Liver (tissue), 9 donors: ENCODE data around the gene LRRC49. TPM values are rescaled to one million over a fixed set of nuclear protein-coding genes. Genes with fewer than 3 reads are reported as not detected.
"Not testable (repeated sequence)": the region's sequence is repeated elsewhere in the genome, so short reads cannot be mapped to it uniquely, and the experiment has no call there.

ENCODE experiments used
- DNase-seq: peaks from one replicate; pipeline ENCODE4 v3.0.0-alpha.2; 2017; ENCODE audit warnings: low spot score
- H3K27ac ChIP-seq, 2 donors: one replicate each; pipeline ENCODE4 v1.7.0; 2013; ENCODE audit warnings: inconsistent platforms in 2 of 2, low read length in 2 of 2, control low read depth in 1 of 2, low read depth in 1 of 2, mild to moderate bottlenecking in 1 of 2
- H3K27me3 ChIP-seq, 4 donors: one replicate each; pipeline versions ENCODE4 v1.6.1 to v1.7.0; 2013; ENCODE audit warnings: low read length in 3 of 4, inconsistent platforms in 1 of 4, mild to moderate bottlenecking in 1 of 4, moderate library complexity in 1 of 4; ENCODE audit not compliant: control insufficient read depth in 4 of 4, insufficient read depth in 4 of 4
- H3K36me3 ChIP-seq, 4 donors: one replicate each; pipeline versions ENCODE4 v1.6.1 to v1.7.0; 2013; ENCODE audit warnings: low read length in 3 of 4, mild to moderate bottlenecking in 3 of 4, low read depth in 1 of 4, moderate library complexity in 1 of 4; ENCODE audit not compliant: control insufficient read depth in 4 of 4, insufficient read depth in 3 of 4
- H3K4me1 ChIP-seq, 4 donors: one replicate each; pipeline versions ENCODE4 v1.6.1 to v1.7.0; 2013; ENCODE audit warnings: low read length in 3 of 4, mild to moderate bottlenecking in 3 of 4, moderate library complexity in 1 of 4; ENCODE audit not compliant: control insufficient read depth in 4 of 4, insufficient read depth in 4 of 4
- H3K4me3 ChIP-seq, 3 donors: one replicate each; pipeline versions ENCODE4 v1.6.1 to v1.7.0; 2013; ENCODE audit warnings: low read length in 3 of 3, control low read depth in 1 of 3, low read depth in 1 of 3, mild to moderate bottlenecking in 1 of 3
- H3K9ac ChIP-seq, 2 donors: one replicate each; pipeline ENCODE4 v1.7.0; 2013; ENCODE audit warnings: low read length in 2 of 2, mild to moderate bottlenecking in 2 of 2, moderate library complexity in 2 of 2, control low read depth in 1 of 2, low read depth in 1 of 2
- H3K9me3 ChIP-seq, 4 donors: one replicate each; pipeline versions ENCODE4 v1.6.1 to v1.7.0; 2013; ENCODE audit warnings: low read length in 3 of 4; ENCODE audit not compliant: control insufficient read depth in 4 of 4
- ATF3 ChIP-seq: IDR thresholded peaks from 2 replicates; pipeline ENCODE4 v1.6.1; 2016; ENCODE audit warnings: antibody characterized with exemption
- EGR1 ChIP-seq, 2 donors: IDR thresholded peaks; 2 replicates each; pipeline ENCODE4 v1.6.1; 2016 to 2018; ENCODE audit warnings: antibody characterized with exemption in 2 of 2, low read depth in 2 of 2
- FOXA2 ChIP-seq: IDR thresholded peaks from 2 replicates; pipeline ENCODE4 v1.6.1; 2016; ENCODE audit warnings: antibody characterized with exemption
- GABPA ChIP-seq, 2 donors: IDR thresholded peaks in 1 of 2; conservative IDR thresholded peaks in 1 of 2; 2 replicates each; pipeline ENCODE4 v1.6.1; 2016; ENCODE audit warnings: antibody characterized with exemption in 2 of 2, mild to moderate bottlenecking in 1 of 2, moderate library complexity in 1 of 2
- JUND ChIP-seq, 2 donors: IDR thresholded peaks; 2 replicates each; pipeline ENCODE4 v1.6.1; 2016; ENCODE audit warnings: antibody characterized with exemption in 2 of 2
- NR2F2 ChIP-seq: IDR thresholded peaks from 2 replicates; pipeline ENCODE4 v1.6.1; 2016; ENCODE audit warnings: antibody characterized with exemption
- RAD21 ChIP-seq, 2 donors: IDR thresholded peaks; 2 replicates each; pipeline ENCODE4 v1.6.1; 2016; ENCODE audit warnings: antibody characterized with exemption in 2 of 2, mild to moderate bottlenecking in 2 of 2
- SP1 ChIP-seq: IDR thresholded peaks from 2 replicates; pipeline ENCODE4 v1.6.1; 2018; ENCODE audit warnings: antibody characterized with exemption, mild to moderate bottlenecking
- TAF1 ChIP-seq: conservative IDR thresholded peaks from 2 replicates; pipeline ENCODE4 v1.6.1; 2016; ENCODE audit warnings: antibody characterized with exemption, mild to moderate bottlenecking
- YY1 ChIP-seq: IDR thresholded peaks from 2 replicates; pipeline ENCODE4 v1.6.1; 2016; ENCODE audit warnings: antibody characterized with exemption, mild to moderate bottlenecking
- ZBTB33 ChIP-seq: IDR thresholded peaks from 2 replicates; pipeline ENCODE4 v1.6.1; 2016; ENCODE audit warnings: antibody characterized with exemption
- WGBS: extraction: QIAGEN DNeasy Blood & Tissue Kit; methylation state at CpG from one replicate; pipeline ENCODE4 v1.1.7; 2013; 5-methylcytosine and 5-hydroxymethylcytosine counted together
- polyA plus RNA-seq, 2 donors: library from polyadenylated mRNA; stranded (reverse) in 1 of 2; unstranded in 1 of 2; fragments of 200-250 nt in 1 of 2; fragments of >200 nt in 1 of 2; fragmentation: Nextera tagmentation in 1 of 2; extraction: Ambion mirVana in 1 of 2; gene quantifications; one replicate each; pipeline versions ENCODE4 v1.2.1 to v1.2.3, GENCODE V29; 2013 to 2015
- total RNA-seq, 2 donors: library from RNA; depleted of rRNA; stranded (reverse); fragments of >200 nt; gene quantifications; one replicate each; pipeline ENCODE4 v1.2.3, GENCODE V29; 2014
- TF ChIP-seq, protein P1 (sequence below): fragments of 150-350 bp; IDR thresholded peaks from 2 replicates; pipeline ENCODE4 v1.5.1; 2017; ENCODE audit warnings: improper control_type of control experiment, low read depth, low read length; ENCODE audit not compliant: missing input control
- TF ChIP-seq, protein P2 (sequence below): IDR thresholded peaks from 2 replicates; pipeline ENCODE4 v1.6.1; 2016; ENCODE audit warnings: antibody characterized with exemption
- TF ChIP-seq, protein P3 (sequence below): IDR thresholded peaks from 2 replicates; pipeline ENCODE4 v1.6.1; 2016; ENCODE audit warnings: antibody characterized with exemption, mild to moderate bottlenecking
- donor health status: healthy.
- donor health status: healthy.
- donor health status: healthy.
- donor health status: healthy.
- donor health status: healthy.

Gene LRRC49
- total and polyA plus RNA-seq, 4 donors, result 0.20 to 1.1 (median 0.31) TPM

DNA sequence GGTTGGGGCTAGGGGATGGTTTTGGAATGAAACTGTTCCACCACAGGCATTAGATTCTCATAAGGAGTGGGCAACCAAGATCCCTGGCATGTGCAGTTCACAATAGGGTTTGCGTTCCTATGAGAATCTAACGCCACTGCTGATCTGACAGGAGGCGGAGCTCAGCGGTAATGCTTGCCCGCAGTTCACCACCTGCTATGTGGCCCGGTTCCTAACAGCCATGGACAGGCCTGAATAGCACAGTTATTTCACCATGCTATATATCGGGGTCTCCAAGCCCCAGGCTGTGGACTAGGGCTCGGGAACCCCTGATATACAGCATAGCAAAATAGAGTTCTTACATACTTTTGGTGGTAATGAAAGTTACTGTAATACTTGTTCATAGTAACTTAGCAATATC is 122.7 kb downstream of the LRRC49 start:
- no peak overlapping the region for H3K4me3 ChIP-seq
- H3K9ac ChIP-seq, result no peak overlapping the region
- no peaks in the 10 kb centered on the region for H3K9me3 ChIP-seq
- H3K27me3 ChIP-seq, result no peaks in the 10 kb centered on the region
- no peak for DNase-seq
- no peak overlapping the region for H3K27ac ChIP-seq
- WGBS, result 92% methylated on average over 8 of the region's 8 CpGs
- H3K4me1 ChIP-seq, result no peaks in the 10 kb centered on the region
- TF ChIP-seq NR2F2 (no peak), RAD21 (IDR thresholded peaks at IDR 0.05) (no peak), ZBTB33 (no peak), SP1 (no peak), ATF3 (no peak), JUND (IDR thresholded peaks at IDR 0.05) (no peak), FOXA2 (no peak), EGR1 (IDR thresholded peaks at IDR 0.05; ENCODE audit: low read depth in 2 of 2) (no peak), YY1 (no peak), GABPA (IDR thresholded peaks at IDR 0.05 in 1 of 2, conservative IDR thresholded peaks at IDR 0.05 in 1 of 2) (no peak), TAF1 (no peak)
- TF ChIP-seq, protein P1, sequence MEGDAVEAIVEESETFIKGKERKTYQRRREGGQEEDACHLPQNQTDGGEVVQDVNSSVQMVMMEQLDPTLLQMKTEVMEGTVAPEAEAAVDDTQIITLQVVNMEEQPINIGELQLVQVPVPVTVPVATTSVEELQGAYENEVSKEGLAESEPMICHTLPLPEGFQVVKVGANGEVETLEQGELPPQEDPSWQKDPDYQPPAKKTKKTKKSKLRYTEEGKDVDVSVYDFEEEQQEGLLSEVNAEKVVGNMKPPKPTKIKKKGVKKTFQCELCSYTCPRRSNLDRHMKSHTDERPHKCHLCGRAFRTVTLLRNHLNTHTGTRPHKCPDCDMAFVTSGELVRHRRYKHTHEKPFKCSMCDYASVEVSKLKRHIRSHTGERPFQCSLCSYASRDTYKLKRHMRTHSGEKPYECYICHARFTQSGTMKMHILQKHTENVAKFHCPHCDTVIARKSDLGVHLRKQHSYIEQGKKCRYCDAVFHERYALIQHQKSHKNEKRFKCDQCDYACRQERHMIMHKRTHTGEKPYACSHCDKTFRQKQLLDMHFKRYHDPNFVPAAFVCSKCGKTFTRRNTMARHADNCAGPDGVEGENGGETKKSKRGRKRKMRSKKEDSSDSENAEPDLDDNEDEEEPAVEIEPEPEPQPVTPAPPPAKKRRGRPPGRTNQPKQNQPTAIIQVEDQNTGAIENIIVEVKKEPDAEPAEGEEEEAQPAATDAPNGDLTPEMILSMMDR, result no peak
- TF ChIP-seq, protein P2, sequence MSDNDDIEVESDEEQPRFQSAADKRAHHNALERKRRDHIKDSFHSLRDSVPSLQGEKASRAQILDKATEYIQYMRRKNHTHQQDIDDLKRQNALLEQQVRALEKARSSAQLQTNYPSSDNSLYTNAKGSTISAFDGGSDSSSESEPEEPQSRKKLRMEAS, result no peak
- TF ChIP-seq, protein P3, sequence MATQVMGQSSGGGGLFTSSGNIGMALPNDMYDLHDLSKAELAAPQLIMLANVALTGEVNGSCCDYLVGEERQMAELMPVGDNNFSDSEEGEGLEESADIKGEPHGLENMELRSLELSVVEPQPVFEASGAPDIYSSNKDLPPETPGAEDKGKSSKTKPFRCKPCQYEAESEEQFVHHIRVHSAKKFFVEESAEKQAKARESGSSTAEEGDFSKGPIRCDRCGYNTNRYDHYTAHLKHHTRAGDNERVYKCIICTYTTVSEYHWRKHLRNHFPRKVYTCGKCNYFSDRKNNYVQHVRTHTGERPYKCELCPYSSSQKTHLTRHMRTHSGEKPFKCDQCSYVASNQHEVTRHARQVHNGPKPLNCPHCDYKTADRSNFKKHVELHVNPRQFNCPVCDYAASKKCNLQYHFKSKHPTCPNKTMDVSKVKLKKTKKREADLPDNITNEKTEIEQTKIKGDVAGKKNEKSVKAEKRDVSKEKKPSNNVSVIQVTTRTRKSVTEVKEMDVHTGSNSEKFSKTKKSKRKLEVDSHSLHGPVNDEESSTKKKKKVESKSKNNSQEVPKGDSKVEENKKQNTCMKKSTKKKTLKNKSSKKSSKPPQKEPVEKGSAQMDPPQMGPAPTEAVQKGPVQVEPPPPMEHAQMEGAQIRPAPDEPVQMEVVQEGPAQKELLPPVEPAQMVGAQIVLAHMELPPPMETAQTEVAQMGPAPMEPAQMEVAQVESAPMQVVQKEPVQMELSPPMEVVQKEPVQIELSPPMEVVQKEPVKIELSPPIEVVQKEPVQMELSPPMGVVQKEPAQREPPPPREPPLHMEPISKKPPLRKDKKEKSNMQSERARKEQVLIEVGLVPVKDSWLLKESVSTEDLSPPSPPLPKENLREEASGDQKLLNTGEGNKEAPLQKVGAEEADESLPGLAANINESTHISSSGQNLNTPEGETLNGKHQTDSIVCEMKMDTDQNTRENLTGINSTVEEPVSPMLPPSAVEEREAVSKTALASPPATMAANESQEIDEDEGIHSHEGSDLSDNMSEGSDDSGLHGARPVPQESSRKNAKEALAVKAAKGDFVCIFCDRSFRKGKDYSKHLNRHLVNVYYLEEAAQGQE, result no peak
- no peaks in the 10 kb centered on the region for H3K36me3 ChIP-seq

GRCh38 chr15:71031232-71031631 is 138.6 kb downstream of the LRRC49 start:
- H3K27me3 ChIP-seq, H3K9ac ChIP-seq: not testable (repeated sequence)

DNA sequence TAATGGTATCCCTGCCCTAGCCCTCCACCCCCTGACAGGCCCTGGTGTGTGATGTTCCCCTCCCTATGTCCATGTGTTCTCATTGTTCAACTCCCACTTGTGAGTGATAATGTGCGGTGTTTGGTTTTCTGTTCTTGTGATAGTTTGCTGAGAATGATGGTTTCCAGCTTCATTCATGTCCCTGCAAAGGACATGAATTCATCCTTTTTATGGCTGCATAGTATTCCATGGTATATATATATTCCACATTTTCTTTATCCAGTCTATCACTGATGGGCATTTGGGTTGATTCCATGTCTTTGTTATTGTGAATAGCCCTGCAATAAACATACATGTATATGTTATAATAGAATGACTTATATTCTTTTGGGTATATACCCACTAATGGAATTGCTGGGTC is 142.9 kb downstream of the LRRC49 start:
- 98% methylated on average over 1 of the region's 1 CpG for WGBS
- not testable (repeated sequence) for DNase-seq, H3K9me3 ChIP-seq, H3K27me3 ChIP-seq, H3K36me3 ChIP-seq, H3K27ac ChIP-seq, H3K4me1 ChIP-seq, H3K4me3 ChIP-seq, H3K9ac ChIP-seq

More at GRCh38 chr15:71031232-71031631, 138.6 kb downstream of the LRRC49 start:
- not testable (repeated sequence) for DNase-seq, H3K9me3 ChIP-seq, H3K27ac ChIP-seq, H3K4me3 ChIP-seq, H3K4me1 ChIP-seq, H3K36me3 ChIP-seq
- 72% methylated on average over 4 of the region's 4 CpGs for WGBS
